AG10803 (cell line): ENCODE data around the gene TEX261.

Experiments
- DNase-seq: peaks from one replicate; pipeline ENCODE4 v3.0.0; 2010; ENCODE audit warnings: low read depth
- H3K4me3 ChIP-seq: 2 replicates; pipeline ENCODE4 v1.5.1; 2011; ENCODE audit warnings: mild to moderate bottlenecking, low read length, control low read depth
- TF ChIP-seq, protein P1 (sequence below): conservative IDR thresholded peaks from 2 replicates; pipeline ENCODE4 v1.5.1; 2011; ENCODE audit warnings: mild to moderate bottlenecking, low read length, control low read depth, inconsistent platforms

TEX261 gene

GRCh38 chr2:70983506-70984227 is 11.0 kb downstream of the TEX261 start:
- TF ChIP-seq, protein P1, sequence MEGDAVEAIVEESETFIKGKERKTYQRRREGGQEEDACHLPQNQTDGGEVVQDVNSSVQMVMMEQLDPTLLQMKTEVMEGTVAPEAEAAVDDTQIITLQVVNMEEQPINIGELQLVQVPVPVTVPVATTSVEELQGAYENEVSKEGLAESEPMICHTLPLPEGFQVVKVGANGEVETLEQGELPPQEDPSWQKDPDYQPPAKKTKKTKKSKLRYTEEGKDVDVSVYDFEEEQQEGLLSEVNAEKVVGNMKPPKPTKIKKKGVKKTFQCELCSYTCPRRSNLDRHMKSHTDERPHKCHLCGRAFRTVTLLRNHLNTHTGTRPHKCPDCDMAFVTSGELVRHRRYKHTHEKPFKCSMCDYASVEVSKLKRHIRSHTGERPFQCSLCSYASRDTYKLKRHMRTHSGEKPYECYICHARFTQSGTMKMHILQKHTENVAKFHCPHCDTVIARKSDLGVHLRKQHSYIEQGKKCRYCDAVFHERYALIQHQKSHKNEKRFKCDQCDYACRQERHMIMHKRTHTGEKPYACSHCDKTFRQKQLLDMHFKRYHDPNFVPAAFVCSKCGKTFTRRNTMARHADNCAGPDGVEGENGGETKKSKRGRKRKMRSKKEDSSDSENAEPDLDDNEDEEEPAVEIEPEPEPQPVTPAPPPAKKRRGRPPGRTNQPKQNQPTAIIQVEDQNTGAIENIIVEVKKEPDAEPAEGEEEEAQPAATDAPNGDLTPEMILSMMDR = no peak
- H3K4me3 ChIP-seq = no peak overlapping the region
- DNase-seq = no peak

GRCh38 chr2:70982971-70983370 is 11.7 kb downstream of the TEX261 start:
- no peak for DNase-seq
- TF ChIP-seq, protein P1 = no peak

DNA sequence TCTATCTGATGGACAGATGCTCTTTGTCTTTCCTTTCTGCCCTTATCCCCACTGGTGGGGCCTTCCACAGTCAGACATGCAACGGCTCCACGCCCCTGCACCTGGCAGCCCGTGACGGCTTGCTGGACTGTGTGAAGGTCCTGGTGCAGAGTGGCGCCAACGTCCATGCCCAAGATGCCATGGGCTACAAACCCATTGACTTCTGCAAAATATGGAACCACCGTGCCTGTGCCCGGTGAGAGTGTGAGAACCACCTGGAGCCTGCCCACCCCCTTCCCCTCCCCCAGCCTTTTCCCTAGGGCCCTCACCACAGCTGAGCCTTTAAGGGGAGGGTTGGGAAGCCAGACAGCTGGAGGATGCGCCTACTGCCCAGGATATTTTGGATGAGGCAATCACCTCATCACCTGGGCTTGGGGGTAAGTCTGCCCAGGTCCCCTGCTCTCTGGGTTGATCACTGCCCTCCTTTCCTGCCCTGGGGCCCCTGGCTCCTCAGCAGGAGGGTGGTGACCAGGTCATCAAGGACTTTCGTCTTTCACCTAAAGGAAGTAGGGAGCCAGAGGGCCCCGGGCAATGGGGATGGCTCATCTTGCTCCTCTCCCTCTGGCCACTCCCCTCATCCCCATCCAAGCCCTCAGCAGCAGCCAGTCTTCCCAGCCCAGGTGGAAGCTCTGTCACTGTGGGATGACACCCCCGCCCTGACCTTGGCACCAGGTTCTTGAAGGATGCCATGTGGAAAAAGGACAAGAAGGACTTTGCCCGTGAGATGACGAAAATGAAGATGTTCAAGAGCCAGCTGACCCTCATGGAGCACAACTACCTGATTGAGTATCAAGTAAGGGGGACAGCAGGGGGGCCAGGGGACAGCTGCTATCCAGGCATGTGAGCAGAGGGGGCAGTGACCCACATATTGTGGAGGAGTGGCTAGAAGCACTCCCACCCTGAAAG is 12.5 kb downstream of the TEX261 start:
- TF ChIP-seq, protein P1 = no peak
- DNase-seq = no peak
- H3K4me3 ChIP-seq = no peak overlapping the region

More at GRCh38 chr2:70982971-70983370, 11.7 kb downstream of the TEX261 start:
- no peak overlapping the region for H3K4me3 ChIP-seq

DNA sequence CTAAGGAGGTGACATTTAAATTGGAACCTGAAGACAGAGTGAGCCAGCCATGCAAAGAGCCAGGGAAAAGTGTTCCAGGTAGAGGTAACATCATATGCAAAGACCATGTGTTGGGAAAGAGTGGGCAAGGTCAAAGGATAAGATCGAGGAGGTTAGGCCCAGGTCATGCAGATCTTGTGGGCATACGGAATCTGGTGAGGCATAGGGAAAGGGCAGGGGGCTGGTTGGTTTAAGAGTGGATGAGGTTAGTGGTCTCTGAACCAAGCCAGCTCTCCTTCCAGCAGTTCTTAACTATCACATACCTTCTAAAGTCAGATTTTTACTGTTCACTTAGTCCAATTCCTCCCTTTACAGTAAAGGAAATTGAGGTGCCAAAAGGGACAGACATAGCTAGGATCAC is 13.3 kb downstream of the TEX261 start:
- DNase-seq = no peak
- H3K4me3 ChIP-seq = no peak overlapping the region
- TF ChIP-seq, protein P1 = no peak

DNA sequence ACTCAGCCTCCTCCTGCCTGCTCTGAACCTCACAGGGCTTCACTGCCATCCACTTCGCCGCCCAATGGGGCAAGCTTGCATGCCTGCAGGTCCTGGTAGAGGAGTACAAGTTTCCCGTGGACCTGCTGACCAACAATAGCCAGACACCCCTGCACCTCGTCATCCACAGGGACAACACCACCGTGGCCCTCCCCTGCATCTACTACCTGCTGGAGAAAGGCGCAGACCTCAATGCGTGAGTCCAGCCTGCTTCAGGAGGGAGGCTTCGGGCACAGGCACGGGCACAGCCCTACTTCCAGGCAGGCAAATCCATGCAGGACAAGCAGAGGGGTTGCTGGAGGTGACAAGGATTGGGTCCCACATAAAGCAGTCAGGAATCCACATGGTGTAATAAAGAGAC is 15.0 kb downstream of the TEX261 start:
- no peak for DNase-seq
- no peak overlapping the region for H3K4me3 ChIP-seq
- TF ChIP-seq, protein P1 = no peak

DNA sequence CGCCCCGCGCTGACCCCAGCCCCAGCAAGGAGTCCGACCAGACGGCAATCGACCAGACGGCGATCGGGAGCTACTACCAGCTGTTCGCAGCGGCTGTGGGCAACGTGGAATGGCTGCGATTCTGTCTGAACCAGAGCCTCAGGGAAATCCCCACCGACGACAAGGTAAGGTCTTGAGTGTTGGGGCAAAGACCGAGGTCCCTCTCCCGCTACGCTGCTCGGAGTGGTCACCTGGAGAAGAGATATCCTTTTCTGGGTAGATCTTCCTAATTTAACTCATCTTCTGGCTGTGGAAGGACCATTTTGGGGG is 15.5 kb downstream of the TEX261 start:
- H3K4me3 ChIP-seq = no peak overlapping the region; the same call in 1 of the 2 replicates
- DNase-seq = no peak
- TF ChIP-seq, protein P1 = no peak
